Neural progenitor cell (in vitro differentiated cells): ENCODE results near the gene GMPPB. TPM values are rescaled to one million over a fixed set of nuclear protein-coding genes. Genes with fewer than 3 reads are reported as not detected.

Experiments used
- DNase-seq: peaks from one replicate; pipeline ENCODE4 v3.0.0-alpha.2; 2016; ENCODE audit warnings: low spot score
- H2AFZ ChIP-seq: fragments of 200-600 bp; sonication (generic); replicated peaks from 2 replicates; pipeline ENCODE4 v1.6.1; 2016; ENCODE audit warnings: antibody characterized with exemption
- H3F3A ChIP-seq: fragments of 200-600 bp; sonication (generic); 2 replicates; pipeline ENCODE4 v1.6.1; 2016; ENCODE audit warnings: antibody characterized with exemption, low read depth
- H3K27ac ChIP-seq: fragments of 200-600 bp; sonication (generic); 2 replicates; pipeline ENCODE4 v1.5.1; 2016; ENCODE audit warnings: mild to moderate bottlenecking
- H3K27me3 ChIP-seq: fragments of 200-600 bp; sonication (generic); 2 replicates; pipeline ENCODE4 v1.6.1; 2016; ENCODE audit warnings: mild to moderate bottlenecking, moderate library complexity
- H3K36me3 ChIP-seq: fragments of 200-600 bp; sonication (generic); 2 replicates; pipeline ENCODE4 v1.5.1; 2016
- H3K4me1 ChIP-seq: fragments of 200-600 bp; sonication (generic); 2 replicates; pipeline ENCODE4 v1.6.1; 2016; ENCODE audit warnings: mixed run types
- H3K4me2 ChIP-seq: fragments of 200-600 bp; sonication (generic); 2 replicates; pipeline ENCODE4 v1.6.1; 2016
- H3K4me3 ChIP-seq: fragments of 200-600 bp; sonication (generic); 2 replicates; pipeline ENCODE4 v1.5.1; 2016
- H3K79me2 ChIP-seq: fragments of 200-600 bp; sonication (generic); 2 replicates; pipeline ENCODE4 v1.6.1; 2016; ENCODE audit warnings: low read depth
- H3K9ac ChIP-seq: fragments of 200-600 bp; sonication (generic); 2 replicates; pipeline ENCODE4 v1.6.1; 2016
- H3K9me3 ChIP-seq: fragments of 200-600 bp; sonication (generic); 2 replicates; pipeline ENCODE4 v1.5.1; 2016; ENCODE audit warnings: low read depth
- H4K20me1 ChIP-seq: fragments of 200-600 bp; sonication (generic); 2 replicates; pipeline ENCODE4 v1.6.1; 2016; ENCODE audit warnings: low read depth
- H3K27ac Mint-ChIP-seq: 3 replicates; pipeline ENCODE4 v1.8.0; 2021; ENCODE audit warnings: mixed read lengths
- H3K27me3 Mint-ChIP-seq: 2 replicates; pipeline ENCODE4 v1.8.0; 2022; ENCODE audit warnings: low read depth, mild to moderate bottlenecking, inconsistent platforms, moderate library complexity, mixed read lengths; ENCODE audit not compliant: insufficient read depth
- H3K36me3 Mint-ChIP-seq: 3 replicates; pipeline ENCODE4 v1.8.0; 2021; ENCODE audit warnings: mixed read lengths
- H3K4me1 Mint-ChIP-seq: 3 replicates; pipeline ENCODE4 v1.8.0; 2021; ENCODE audit warnings: mixed read lengths
- H3K4me3 Mint-ChIP-seq: 3 replicates; pipeline ENCODE4 v1.8.0; 2021; ENCODE audit warnings: mild to moderate bottlenecking, moderate library complexity, mixed read lengths
- H3K9me3 Mint-ChIP-seq: 3 replicates; pipeline ENCODE4 v1.8.0; 2020; ENCODE audit warnings: mixed read lengths
- CTCF ChIP-seq: fragments of 200-600 bp; sonication (generic); IDR thresholded peaks from 2 replicates; pipeline ENCODE4 v1.5.1; 2017; ENCODE audit warnings: antibody characterized with exemption, mild to moderate bottlenecking
- EZH2 ChIP-seq: fragments of 200-600 bp; sonication (generic); IDR thresholded peaks from 2 replicates; pipeline ENCODE4 v1.6.1; 2017; ENCODE audit warnings: antibody characterized with exemption, mild to moderate bottlenecking, moderate library complexity
- EZH2phosphoT487 ChIP-seq: fragments of 200-600 bp; sonication (generic); IDR thresholded peaks from 2 replicates; pipeline ENCODE4 v1.6.1; 2017; ENCODE audit warnings: antibody characterized with exemption
- total RNA-seq: library from RNA; depleted of rRNA; stranded (reverse); fragments of >200 nt; gene quantifications from 2 replicates; pipeline ENCODE4 v1.2.3, GENCODE V29; 2015; ENCODE audit warnings: low replicate concordance

Gene GMPPB
- total RNA-seq, 1 donor from 2014 or later: 10.6 TPM

DNA sequence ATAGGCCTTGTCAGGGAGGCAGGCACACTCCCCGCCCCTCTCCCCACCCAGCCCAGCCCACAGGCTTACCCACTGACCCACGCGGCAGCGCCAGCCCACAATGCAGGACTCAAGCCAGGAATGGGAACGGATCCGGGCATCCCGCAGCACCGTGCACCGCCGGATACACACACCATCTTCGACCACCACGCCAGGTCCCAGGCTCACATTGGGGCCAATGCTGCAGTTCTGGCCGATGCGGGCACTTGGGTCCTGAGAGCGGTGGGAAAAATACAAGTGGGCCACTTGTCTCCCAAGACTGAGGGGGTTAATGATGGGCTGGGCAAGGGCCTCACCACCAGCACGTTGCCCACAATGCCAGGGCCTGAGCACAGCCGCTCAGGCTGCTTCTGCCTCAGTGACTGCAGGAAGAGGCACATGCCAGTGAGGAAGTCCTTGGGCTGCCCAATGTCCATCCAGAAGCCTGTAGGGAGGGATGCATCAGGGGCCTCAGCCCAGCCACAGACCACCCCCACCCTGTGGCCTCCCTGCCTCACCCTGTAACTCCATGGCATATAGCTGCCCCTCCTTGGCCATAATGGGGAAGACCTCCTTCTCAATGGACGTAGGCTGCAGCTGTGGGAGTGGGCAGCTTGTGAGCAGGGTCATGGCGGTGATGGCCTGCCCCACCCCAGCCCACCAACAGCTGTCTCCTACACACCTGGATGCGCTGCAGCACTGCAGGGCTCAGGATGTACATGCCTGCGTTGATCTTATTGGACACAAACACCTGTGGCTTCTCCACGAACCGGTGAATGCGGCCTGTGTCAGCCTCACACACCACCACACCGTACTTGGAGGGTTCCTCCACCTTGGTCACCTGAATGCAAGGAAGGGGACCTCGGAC is 1.6 kb downstream of the GMPPB start:
- no peak overlapping the region for H3K9ac ChIP-seq

DNA sequence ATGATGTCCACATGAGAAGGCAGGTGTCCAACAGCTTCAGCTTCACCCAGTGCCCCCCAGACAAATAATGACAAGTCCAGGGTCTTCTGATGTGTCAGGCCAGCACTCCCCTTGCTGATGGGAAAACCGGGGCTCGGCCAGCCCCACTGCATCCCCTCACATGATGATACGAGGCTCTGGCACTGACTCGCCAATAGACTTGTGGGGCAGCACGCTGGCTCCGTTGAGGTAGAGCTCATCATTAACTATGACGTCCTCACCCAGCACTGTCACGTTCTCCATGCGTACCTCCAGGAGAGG is 2.2 kb downstream of the GMPPB start:
- Histone ChIP-seq H2AFZ (no peak overlapping the region), H3K27me3 (peaks cover 8% of the 10 kb centered on the region), H3K79me2 (peaks cover 12% of the 10 kb centered on the region), H3K9me3 (no peaks in the 10 kb centered on the region), H3K9ac (no peak overlapping the region), H3F3A (peaks cover 50% of the 10 kb centered on the region), H3K4me2 (no peak overlapping the region), H3K27ac (no peak overlapping the region), H4K20me1 (no peaks in the 10 kb centered on the region), H3K4me1 (peaks cover 8% of the 10 kb centered on the region), H3K4me3 (no peak overlapping the region), H3K36me3 (no peaks in the 10 kb centered on the region)
- H3K4me3 Mint-ChIP-seq: peak overlapping the region; percentile 53
- peaks cover 9% of the 10 kb centered on the region for H3K27me3 Mint-ChIP-seq
- no peak overlapping the region for H3K27ac Mint-ChIP-seq
- TF ChIP-seq CTCF (no peak), EZH2 (no peak), EZH2phosphoT487 (no peak)
- H3K36me3 Mint-ChIP-seq: peaks cover 11% of the 10 kb centered on the region
- H3K9me3 Mint-ChIP-seq: no peaks in the 10 kb centered on the region
- DNase-seq: no peak
- peaks cover 25% of the 10 kb centered on the region for H3K4me1 Mint-ChIP-seq

More for the DNA sequence above, 1.6 kb downstream of the GMPPB start:
- no peak overlapping the region for H3K4me3 ChIP-seq
- TF ChIP-seq CTCF: no peak
- no peak for TF ChIP-seq EZH2phosphoT487
- TF ChIP-seq EZH2: no peak
- H3K4me1 ChIP-seq: peaks cover 8% of the 10 kb centered on the region
- H3K9me3 Mint-ChIP-seq: no peaks in the 10 kb centered on the region
- DNase-seq: no peak
- H3K4me3 Mint-ChIP-seq: peak overlapping the region; percentile 94
- H3F3A ChIP-seq: peaks cover 50% of the 10 kb centered on the region
- H3K27ac Mint-ChIP-seq: peak overlapping the region; percentile 57
- peaks cover 9% of the 10 kb centered on the region for H3K27me3 Mint-ChIP-seq
- H3K79me2 ChIP-seq: peaks cover 12% of the 10 kb centered on the region
- peaks cover 25% of the 10 kb centered on the region for H3K4me1 Mint-ChIP-seq
- H3K27me3 ChIP-seq: peaks cover 8% of the 10 kb centered on the region
- H2AFZ ChIP-seq: no peak overlapping the region
- H3K4me2 ChIP-seq: peak overlapping the region; percentile 81
- no peak overlapping the region for H3K27ac ChIP-seq
- H3K36me3 ChIP-seq: no peaks in the 10 kb centered on the region
- H4K20me1 ChIP-seq: no peaks in the 10 kb centered on the region
- H3K36me3 Mint-ChIP-seq: peaks cover 11% of the 10 kb centered on the region
- H3K9me3 ChIP-seq: no peaks in the 10 kb centered on the region

DNA sequence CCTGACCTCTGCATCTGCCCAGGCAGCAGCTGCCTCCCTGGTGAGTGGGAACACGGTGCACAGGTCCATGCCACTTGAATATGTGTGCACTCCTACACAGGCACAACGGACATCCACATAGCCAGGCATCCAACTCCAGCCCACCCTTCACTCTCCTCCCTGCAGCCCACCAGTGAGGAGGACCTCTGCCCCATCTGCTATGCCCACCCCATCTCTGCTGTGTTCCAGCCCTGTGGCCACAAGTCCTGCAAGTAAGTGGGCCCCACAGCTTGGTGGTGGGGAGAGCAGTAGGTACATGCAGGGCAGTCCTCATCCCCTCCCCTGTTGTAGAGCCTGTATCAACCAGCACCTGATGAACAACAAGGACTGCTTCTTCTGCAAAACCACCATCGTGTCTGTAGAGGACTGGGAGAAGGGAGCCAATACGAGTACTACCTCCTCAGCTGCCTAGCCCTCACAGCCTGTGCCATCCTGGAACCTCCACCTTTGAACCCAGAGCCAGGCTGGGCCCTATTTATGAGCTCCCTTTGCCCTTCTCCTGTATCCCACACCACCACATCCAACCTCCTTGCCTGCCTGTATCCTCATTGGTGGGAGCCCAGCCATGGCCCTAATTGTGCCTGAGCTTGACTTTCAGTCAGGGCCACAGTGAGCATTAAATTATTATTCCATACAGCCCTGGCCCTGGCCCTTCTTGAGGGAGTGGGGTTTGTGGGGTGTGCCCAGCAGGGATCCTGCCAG is 2.7 kb downstream of the GMPPB start:
- Histone ChIP-seq H3K4me2 (no peak overlapping the region), H3K36me3 (no peaks in the 10 kb centered on the region), H3K4me1 (peaks cover 8% of the 10 kb centered on the region), H3K79me2 (peaks cover 12% of the 10 kb centered on the region), H3K9ac (no peak overlapping the region), H3K9me3 (no peaks in the 10 kb centered on the region), H3K27ac (no peak overlapping the region), H4K20me1 (no peaks in the 10 kb centered on the region), H3K4me3 (no peak overlapping the region), H2AFZ (no peak overlapping the region), H3F3A (peaks cover 49% of the 10 kb centered on the region), H3K27me3 (peaks cover 8% of the 10 kb centered on the region)
- no peak for DNase-seq
- Mint-ChIP-seq H3K27me3 (peaks cover 9% of the 10 kb centered on the region), H3K4me3 (peak overlapping the region; percentile 71), H3K9me3 (no peaks in the 10 kb centered on the region), H3K27ac (peak overlapping the region; percentile 21), H3K36me3 (peaks cover 11% of the 10 kb centered on the region), H3K4me1 (peaks cover 25% of the 10 kb centered on the region)
- no peak for TF ChIP-seq EZH2
